Bronchial epithelial cell (primary cell): ENCODE measurements around the gene MCF2L2. TPM values are rescaled to one million over a fixed set of nuclear protein-coding genes. Genes with fewer than 3 reads are reported as not detected.

Experiments
- DNase-seq: peaks from one replicate; pipeline ENCODE4 v3.0.0-alpha.2; 2010; ENCODE audit warnings: low read depth
- FAIRE-seq: peaks from 2 replicates; lab custom pipeline; 2011; peaks lifted over from hg19 to GRCh38; lab: Jason Lieb, UNC
- H3K27me3 ChIP-seq: 2 replicates; pipeline ENCODE4 v1.5.1; 2011; ENCODE audit warnings: low read length; ENCODE audit not compliant: control insufficient read depth, insufficient read depth
- H3K36me3 ChIP-seq: 2 replicates; pipeline ENCODE4 v1.5.1; 2011; ENCODE audit warnings: low read length; ENCODE audit not compliant: control insufficient read depth, insufficient read depth
- H3K4me3 ChIP-seq: 2 replicates; pipeline ENCODE4 v1.5.1; 2011; ENCODE audit warnings: mild to moderate bottlenecking, low read depth, low read length, control low read depth
- total RNA-seq: library from RNA; depleted of rRNA; stranded (reverse); fragments of >200 nt; gene quantifications from 2 replicates; pipeline ENCODE4 v1.2.1, GENCODE V29; 2014
- TF ChIP-seq, protein P1 (sequence below): IDR thresholded peaks from 2 replicates; pipeline ENCODE4 v1.5.1; 2011; ENCODE audit warnings: mild to moderate bottlenecking, moderate library complexity, low read length, control low read depth, inconsistent platforms; ENCODE audit not compliant: insufficient read depth, severe bottlenecking

MCF2L2 gene
- total RNA-seq, 1 donor from 2014 or later, result 0.26 TPM

- DNase-seq (peak; percentile 76), FAIRE-seq (no peak)
- TF ChIP-seq, protein P1, sequence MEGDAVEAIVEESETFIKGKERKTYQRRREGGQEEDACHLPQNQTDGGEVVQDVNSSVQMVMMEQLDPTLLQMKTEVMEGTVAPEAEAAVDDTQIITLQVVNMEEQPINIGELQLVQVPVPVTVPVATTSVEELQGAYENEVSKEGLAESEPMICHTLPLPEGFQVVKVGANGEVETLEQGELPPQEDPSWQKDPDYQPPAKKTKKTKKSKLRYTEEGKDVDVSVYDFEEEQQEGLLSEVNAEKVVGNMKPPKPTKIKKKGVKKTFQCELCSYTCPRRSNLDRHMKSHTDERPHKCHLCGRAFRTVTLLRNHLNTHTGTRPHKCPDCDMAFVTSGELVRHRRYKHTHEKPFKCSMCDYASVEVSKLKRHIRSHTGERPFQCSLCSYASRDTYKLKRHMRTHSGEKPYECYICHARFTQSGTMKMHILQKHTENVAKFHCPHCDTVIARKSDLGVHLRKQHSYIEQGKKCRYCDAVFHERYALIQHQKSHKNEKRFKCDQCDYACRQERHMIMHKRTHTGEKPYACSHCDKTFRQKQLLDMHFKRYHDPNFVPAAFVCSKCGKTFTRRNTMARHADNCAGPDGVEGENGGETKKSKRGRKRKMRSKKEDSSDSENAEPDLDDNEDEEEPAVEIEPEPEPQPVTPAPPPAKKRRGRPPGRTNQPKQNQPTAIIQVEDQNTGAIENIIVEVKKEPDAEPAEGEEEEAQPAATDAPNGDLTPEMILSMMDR, result no peak
These were observed 153.0 kb downstream of the MCF2L2 start for GRCh38 chr3:183275418-183275817.

DNA sequence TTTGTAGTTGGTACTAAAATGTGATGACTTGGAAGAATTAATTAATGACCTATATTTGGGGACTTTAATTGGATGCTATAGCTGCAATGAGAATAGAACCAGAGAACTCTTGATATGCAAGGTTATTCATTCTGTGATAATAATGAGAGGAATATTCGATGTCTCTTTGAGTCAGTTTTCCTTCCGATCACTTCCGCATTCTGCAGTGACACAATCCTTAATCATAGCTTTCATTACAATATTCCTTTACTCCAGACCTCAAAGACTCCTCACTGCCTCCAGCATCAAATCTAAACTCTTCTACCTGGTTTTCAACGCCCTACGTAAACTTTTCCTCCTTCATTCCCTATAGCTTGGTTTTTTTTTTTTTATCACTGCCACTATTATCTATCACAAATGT lies 153.8 kb downstream of the MCF2L2 start:
- FAIRE-seq (no peak), DNase-seq (peak; percentile 92)
- TF ChIP-seq, protein P1, result no peak
- Histone ChIP-seq H3K36me3 (peaks cover 7% of the 10 kb centered on the region), H3K27me3 (no peaks in the 10 kb centered on the region), H3K4me3 (no peak overlapping the region)

More at GRCh38 chr3:183275418-183275817, 153.0 kb downstream of the MCF2L2 start:
- Histone ChIP-seq H3K4me3 (no peak overlapping the region), H3K27me3 (no peaks in the 10 kb centered on the region), H3K36me3 (peaks cover under 1% of the 10 kb centered on the region)

GRCh38 chr3:183272791-183273190 lies 155.6 kb downstream of the MCF2L2 start:
- TF ChIP-seq, protein P1, result no peak
- peaks cover 11% of the 10 kb centered on the region for H3K36me3 ChIP-seq
- no peak for DNase-seq
- FAIRE-seq, result no peak
- H3K4me3 ChIP-seq, result no peak overlapping the region
- no peaks in the 10 kb centered on the region for H3K27me3 ChIP-seq

DNA sequence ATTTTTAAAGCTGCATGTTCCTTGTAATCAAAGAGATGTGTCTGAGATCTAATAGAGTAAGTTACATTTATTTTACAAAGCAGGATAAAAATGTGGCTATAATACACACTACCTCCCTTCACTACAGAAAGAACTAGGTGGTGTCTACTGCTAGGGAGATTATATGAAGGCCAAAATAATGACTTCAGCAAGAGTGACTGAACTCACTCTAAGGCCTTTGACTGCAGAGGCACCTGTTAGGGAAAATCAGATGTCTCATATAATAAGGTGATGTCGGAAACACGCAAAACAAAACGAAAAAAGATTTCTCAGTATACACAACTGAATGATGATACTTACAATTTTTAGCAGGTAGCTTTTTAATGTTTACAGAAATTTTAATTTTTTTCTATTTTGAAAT lies 156.3 kb downstream of the MCF2L2 start:
- Histone ChIP-seq H3K4me3 (no peak overlapping the region), H3K36me3 (peaks cover 13% of the 10 kb centered on the region), H3K27me3 (no peaks in the 10 kb centered on the region)
- TF ChIP-seq, protein P1, result no peak
- DNase-seq (no peak), FAIRE-seq (no peak)

GRCh38 chr3:183270344-183270743 lies 158.1 kb downstream of the MCF2L2 start:
- FAIRE-seq, result no peak
- DNase-seq, result no peak
- TF ChIP-seq, protein P1, result no peak
- no peaks in the 10 kb centered on the region for H3K27me3 ChIP-seq
- no peak overlapping the region for H3K4me3 ChIP-seq
- H3K36me3 ChIP-seq, result peaks cover 14% of the 10 kb centered on the region

DNA sequence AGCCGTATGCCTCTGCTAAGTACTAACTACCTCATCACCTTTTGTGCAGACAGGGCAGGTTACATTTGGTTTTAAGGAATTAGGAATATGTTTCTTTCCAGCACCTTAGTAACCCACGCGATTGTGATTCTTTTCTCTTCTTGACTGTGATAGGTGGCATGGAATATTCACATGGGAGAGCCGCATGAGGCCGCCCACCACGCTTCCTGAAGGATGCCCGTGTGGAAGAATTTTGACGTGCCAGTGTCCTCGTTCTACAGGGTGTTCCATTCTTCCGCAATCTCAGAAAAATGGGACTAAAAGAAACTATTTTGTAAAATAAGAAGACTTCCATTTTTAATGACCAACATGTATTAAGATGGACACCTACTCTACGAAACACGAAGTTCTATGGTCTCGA lies 159.1 kb downstream of the MCF2L2 start:
- FAIRE-seq, result no peak
- DNase-seq, result no peak

More for the DNA sequence above, 159.1 kb downstream of the MCF2L2 start:
- TF ChIP-seq, protein P1, result no peak
- H3K27me3 ChIP-seq, result no peaks in the 10 kb centered on the region
- H3K4me3 ChIP-seq, result no peak overlapping the region
- peaks cover 14% of the 10 kb centered on the region for H3K36me3 ChIP-seq
